DMS114 treated with DMSO at 0.1 percent for 48 hours (cell line): ENCODE results near the gene ZNF528.

ENCODE experiments used
- DNase-seq: peaks from one replicate; lab custom pipeline; 2025; ENCODE audit not compliant: unreplicated experiment; lab: John Stamatoyannopoulos, UW

The ZNF528 gene

GRCh38 chr19:52397310-52398080 is at the start of gene ZNF528:
ZNF528 (plus strand) TSS chr19:52397849; CDS start chr19:52402014, 4,165 bp downstream.
- peak; percentile 86 for DNase-seq

GRCh38 chr19:52351512-52351911 is 46.1 kb upstream of the ZNF528 start:
- DNase-seq, result no peak

- DNase-seq, result no peak
Measured at GRCh38 chr19:52366414-52366824, 31.2 kb upstream of the ZNF528 start.

- DNase-seq, result no peak
Measured at GRCh38 chr19:52369559-52370340, 27.9 kb upstream of the ZNF528 start, which contains the start of gene ZNF880. ZNF880 (plus strand) TSS chr19:52369923; CDS start chr19:52369966, 43 bp downstream.

- DNase-seq, result no peak
Measured at GRCh38 chr19:52370341-52370710, 27.3 kb upstream of the ZNF528 start.

GRCh38 chr19:52391135-52391534 is 6.5 kb upstream of the ZNF528 start:
- no peak for DNase-seq

GRCh38 chr19:52398081-52398441 is 412 bp downstream of the ZNF528 start:
- DNase-seq, result no peak

GRCh38 chr19:52410276-52410675 is 12.6 kb downstream of the ZNF528 start:
- no peak for DNase-seq

- DNase-seq, result no peak
Measured at GRCh38 chr19:52415711-52416110, 18.1 kb downstream of the ZNF528 start.

GRCh38 chr19:52428937-52429336 is 31.3 kb downstream of the ZNF528 start, which contains the start of gene ZNF534:
ZNF534 (plus strand) TSS chr19:52429148; CDS start chr19:52431475, 2,327 bp downstream.
- no peak for DNase-seq

GRCh38 chr19:52442179-52442578 is 44.5 kb downstream of the ZNF528 start:
- DNase-seq, result no peak

GRCh38 chr19:52444506-52444905 is 46.9 kb downstream of the ZNF528 start:
- no peak for DNase-seq

GRCh38 chr19:52451241-52451640 is 53.6 kb downstream of the ZNF528 start:
- no peak for DNase-seq

- no peak for DNase-seq
Measured at GRCh38 chr19:52453324-52454094, 55.9 kb downstream of the ZNF528 start, which contains the start of gene ZNF578. ZNF578 (plus strand) TSS chr19:52453553; CDS start chr19:52501846, 48,293 bp downstream.

GRCh38 chr19:52464798-52465470 is 67.3 kb downstream of the ZNF528 start:
- no peak for DNase-seq
